ENCODE measurements around the gene THUMPD3. TPM values are rescaled to one million over a fixed set of nuclear protein-coding genes. Genes with fewer than 3 reads are reported as not detected.

The THUMPD3 gene
- total RNA-seq, 1 experiment from 2014 or later = 58.4 TPM

DNA sequence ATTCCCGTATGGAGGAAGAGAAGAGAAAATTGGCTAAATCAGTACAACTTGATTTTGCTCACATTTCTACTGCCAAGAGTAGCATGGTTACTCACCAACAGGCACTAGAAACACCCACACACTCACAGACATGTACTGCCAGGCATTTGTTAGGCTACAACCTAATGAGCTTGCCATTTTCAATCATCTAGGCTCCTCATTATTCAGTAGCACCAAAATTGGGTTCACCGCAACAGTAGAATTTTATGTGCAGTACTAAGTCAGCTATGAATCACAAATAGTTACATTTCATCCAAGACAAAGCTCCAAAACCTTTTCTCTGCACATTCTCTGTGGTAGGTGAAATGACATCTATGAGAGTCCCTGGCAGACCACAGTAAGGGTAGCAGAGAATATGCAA, 15.0 kb upstream of the THUMPD3 start:
- Histone ChIP-seq H3K27ac (ENCODE audit: insufficient read length, low read depth, low read length) (no peak overlapping the region), H3K9me3 (ENCODE audit: control insufficient read depth, low read depth, low read length) (no peaks in the 10 kb centered on the region), H2BK120ac (ENCODE audit: low read depth, low read length, poor library complexity, severe bottlenecking) (no peak overlapping the region), H3K9ac (ENCODE audit: extremely low read depth, insufficient read length, low read length) (no peak overlapping the region), H2BK5ac (ENCODE audit: insufficient read length, low read length) (no peak overlapping the region), H4K8ac (replicated peaks; ENCODE audit: insufficient read length, low read depth, low read length) (no peak overlapping the region), H3K4ac (ENCODE audit: low read depth, low read length) (no peak overlapping the region), H3K79me1 (ENCODE audit: insufficient read depth, low read depth, low read length, poor library complexity, severe bottlenecking) (no peaks in the 10 kb centered on the region), H2BK12ac (ENCODE audit: insufficient read length, low read depth, low read length) (no peak overlapping the region), H2BK20ac (ENCODE audit: low read depth, low read length, poor library complexity, severe bottlenecking) (no peak overlapping the region), H4K5ac (ENCODE audit: insufficient read length, low read depth, low read length) (no peak overlapping the region), H3K79me2 (ENCODE audit: insufficient read depth, low read length) (no peaks in the 10 kb centered on the region), H4K91ac (ENCODE audit: insufficient read length, low read depth, low read length) (no peak overlapping the region), H3K4me2 (ENCODE audit: insufficient read depth, insufficient read length, low read length) (no peak overlapping the region), H3K23ac (ENCODE audit: insufficient read length, low read depth, low read length) (no peak overlapping the region), H2AK5ac (ENCODE audit: insufficient read length, low read length) (no peak overlapping the region), H3K18ac (ENCODE audit: insufficient read length, low read depth, low read length) (no peak overlapping the region), H4K20me1 (ENCODE audit: control insufficient read depth, insufficient read depth, insufficient read length) (no peaks in the 10 kb centered on the region), H2AFZ (ENCODE audit: low read length) (no peak overlapping the region), H2BK15ac (ENCODE audit: low read depth, low read length) (no peak overlapping the region), H3K27me3 (ENCODE audit: insufficient read depth, low read length) (no peaks in the 10 kb centered on the region), H3K23me2 (ENCODE audit: insufficient read length, low read depth, low read length, poor library complexity, severe bottlenecking) (no peaks in the 10 kb centered on the region), H3K4me1 (ENCODE audit: insufficient read depth, low read length) (peaks cover 6% of the 10 kb centered on the region), H3K14ac (ENCODE audit: insufficient read depth, low read length) (no peak overlapping the region), H3K56ac (ENCODE audit: insufficient read length, low read depth, low read length) (no peak overlapping the region), H3T11ph (ENCODE audit: low read length) (no peak overlapping the region)
- no CpG with 5 or more reads among the region's 2 CpGs for WGBS (ENCODE audit: extremely low coverage, insufficient read length, low lambda C conversion rate)
- TF ChIP-seq, protein P1, sequence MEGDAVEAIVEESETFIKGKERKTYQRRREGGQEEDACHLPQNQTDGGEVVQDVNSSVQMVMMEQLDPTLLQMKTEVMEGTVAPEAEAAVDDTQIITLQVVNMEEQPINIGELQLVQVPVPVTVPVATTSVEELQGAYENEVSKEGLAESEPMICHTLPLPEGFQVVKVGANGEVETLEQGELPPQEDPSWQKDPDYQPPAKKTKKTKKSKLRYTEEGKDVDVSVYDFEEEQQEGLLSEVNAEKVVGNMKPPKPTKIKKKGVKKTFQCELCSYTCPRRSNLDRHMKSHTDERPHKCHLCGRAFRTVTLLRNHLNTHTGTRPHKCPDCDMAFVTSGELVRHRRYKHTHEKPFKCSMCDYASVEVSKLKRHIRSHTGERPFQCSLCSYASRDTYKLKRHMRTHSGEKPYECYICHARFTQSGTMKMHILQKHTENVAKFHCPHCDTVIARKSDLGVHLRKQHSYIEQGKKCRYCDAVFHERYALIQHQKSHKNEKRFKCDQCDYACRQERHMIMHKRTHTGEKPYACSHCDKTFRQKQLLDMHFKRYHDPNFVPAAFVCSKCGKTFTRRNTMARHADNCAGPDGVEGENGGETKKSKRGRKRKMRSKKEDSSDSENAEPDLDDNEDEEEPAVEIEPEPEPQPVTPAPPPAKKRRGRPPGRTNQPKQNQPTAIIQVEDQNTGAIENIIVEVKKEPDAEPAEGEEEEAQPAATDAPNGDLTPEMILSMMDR (conservative IDR thresholded peaks at IDR 0.05) = no peak
- peaks cover 31 to 40% of the 10 kb centered on the region in 2 experiments for H3K4me1 Mint-ChIP-seq
- H3K36me3 Mint-ChIP-seq (ENCODE audit: insufficient read depth in 1 of 3, low read depth in 3 of 3) = peaks cover 0 to 4% (median 0%) of the 10 kb centered on the region in 3 experiments; a peak in 1 of 7 replicates
- no peaks in the 10 kb centered on the region; the same call in 1 of the 2 replicates for H3K27me3 Mint-ChIP-seq (ENCODE audit: low read depth)
- no peak overlapping the region for H3K4me3 Mint-ChIP-seq
- H3K9me3 Mint-ChIP-seq = no peaks in the 10 kb centered on the region
- no peak for DNase-seq
- H3K27ac Mint-ChIP-seq = no peak overlapping the region; a peak in 1 of 7 replicates
